ENCODE results near the gene SLC5A1. TPM values are rescaled to one million over a fixed set of nuclear protein-coding genes. Genes with fewer than 3 reads are reported as not detected.
"Not testable (repeated sequence)": the region's sequence is repeated elsewhere in the genome, so short reads cannot be mapped to it uniquely, and the experiment has no call there.

SLC5A1 gene
- polyA plus RNA-seq, 4 donors: 0.32 to 1.2 (median 0.44) TPM

DNA sequence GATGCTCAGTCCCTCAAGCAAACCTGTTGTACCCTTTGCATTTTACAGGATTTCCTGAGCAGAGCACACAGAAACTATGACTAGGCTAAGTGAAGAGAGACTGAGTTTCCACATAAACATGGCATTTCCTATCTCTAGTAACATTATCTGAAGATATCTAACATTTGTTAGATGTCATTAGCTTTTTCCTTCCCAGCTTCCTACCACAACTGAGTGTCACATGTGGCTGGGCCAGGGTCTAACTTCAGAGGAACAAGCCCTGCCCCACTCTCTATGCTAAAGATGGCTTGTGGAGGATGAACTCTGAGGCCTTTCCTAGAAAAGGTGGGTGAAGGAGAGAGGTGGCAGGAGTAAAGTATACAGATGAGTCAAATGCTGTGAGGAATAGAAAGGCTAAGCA, 99.5 kb downstream of the SLC5A1 start:
- DNase-seq (ENCODE audit: low read depth in 4 of 4, low spot score in 2 of 4): no peak

DNA sequence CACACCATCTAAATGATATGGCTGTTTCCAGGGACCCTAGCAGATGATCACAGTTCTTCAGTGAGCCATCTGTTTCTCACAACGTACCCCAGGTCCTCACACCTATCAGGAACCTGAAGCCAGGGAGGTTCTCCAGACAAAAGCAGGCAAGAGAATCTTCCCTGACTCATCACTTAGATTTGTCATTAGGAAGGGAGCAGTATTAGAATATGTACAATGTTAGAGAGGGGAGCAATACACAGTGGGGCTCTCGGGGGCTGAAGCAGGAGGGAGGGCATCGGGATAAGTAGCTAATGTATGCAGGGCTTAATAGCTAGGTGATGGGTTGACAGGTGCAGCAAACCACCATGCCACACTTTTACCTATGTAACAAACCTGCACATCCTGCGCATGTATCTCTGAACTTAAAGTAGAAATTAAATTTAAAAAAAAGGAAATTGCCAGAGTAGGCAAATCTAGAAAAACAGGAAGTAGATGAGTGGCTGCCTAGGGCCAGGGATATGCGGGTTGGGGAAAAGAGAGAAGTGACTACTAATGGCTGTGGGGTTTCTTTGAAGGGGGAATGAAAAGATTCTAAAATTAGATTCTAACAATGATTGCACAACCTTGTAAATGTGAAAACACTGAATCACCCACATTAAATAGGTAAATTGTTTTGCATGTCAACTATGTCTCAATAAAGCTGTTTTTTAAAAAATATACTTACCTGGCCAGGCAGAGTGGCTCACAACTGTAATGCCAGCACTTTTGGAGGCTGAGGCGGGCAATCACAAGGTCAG, 101.6 kb downstream of the SLC5A1 start:
- no peak for DNase-seq (ENCODE audit: low read depth in 4 of 4, low spot score in 2 of 4)

DNA sequence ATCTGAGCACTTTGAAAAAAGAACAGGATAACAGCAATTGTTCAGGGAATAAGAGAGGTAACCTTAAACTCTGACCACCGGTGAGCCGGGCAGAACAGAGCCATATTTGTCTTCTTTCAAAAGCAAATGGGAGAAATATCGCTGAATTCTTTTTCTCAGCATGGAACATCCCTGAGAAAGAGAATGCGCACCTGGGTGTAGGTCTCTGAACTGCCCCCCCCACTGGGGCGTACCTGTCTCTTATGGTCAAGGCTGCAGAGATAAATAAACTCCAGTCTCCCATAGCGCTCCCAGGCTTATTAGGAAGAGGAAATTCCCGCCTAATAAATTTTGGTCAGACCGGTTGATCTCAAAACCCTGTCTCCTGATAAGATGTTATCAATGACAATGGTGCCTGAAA, 104.1 kb downstream of the SLC5A1 start:
- DNase-seq (ENCODE audit: low read depth in 4 of 4, low spot score in 2 of 4): not testable (repeated sequence)

DNA sequence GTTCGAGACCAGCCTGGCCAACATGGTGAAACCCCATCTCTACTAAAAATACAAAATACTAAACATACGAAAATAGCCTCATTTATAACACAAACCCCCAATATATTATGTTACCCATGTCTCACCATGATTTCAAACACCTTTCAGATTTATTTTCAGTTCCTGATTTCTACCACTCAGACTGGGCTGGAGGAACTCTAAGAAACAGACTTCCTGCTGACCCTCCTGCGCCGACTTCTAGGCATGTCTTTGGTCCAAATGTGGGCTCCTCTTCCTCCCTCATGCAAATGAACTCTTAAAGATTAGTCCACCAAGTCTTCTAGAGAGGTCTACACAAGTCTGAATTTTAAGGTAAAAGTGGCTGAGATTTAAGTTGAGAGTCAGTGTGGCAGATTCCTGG, 105.3 kb downstream of the SLC5A1 start:
- not testable (repeated sequence) for DNase-seq (ENCODE audit: low read depth in 4 of 4, low spot score in 2 of 4)

DNA sequence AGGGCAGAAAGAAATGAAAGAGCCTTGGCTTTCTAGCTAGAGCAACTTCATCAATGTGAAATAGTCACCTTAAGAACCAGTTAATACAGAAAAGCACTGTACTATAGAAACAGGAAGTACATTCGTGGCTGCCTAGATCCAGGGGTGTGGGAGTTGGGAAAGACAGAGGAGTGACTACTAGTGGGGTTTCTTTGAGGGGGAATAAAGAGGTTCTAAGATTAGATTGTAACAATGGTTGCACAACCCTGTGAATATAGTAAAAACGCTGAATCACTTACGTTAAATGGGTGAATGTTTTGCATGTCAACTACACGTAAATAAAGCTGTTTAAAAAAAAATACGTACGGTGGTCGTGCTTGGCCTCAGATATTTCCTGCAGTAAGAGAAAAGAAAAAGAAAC, 107.6 kb downstream of the SLC5A1 start:
- not testable (repeated sequence) for DNase-seq (ENCODE audit: low read depth in 4 of 4, low spot score in 2 of 4)

DNA sequence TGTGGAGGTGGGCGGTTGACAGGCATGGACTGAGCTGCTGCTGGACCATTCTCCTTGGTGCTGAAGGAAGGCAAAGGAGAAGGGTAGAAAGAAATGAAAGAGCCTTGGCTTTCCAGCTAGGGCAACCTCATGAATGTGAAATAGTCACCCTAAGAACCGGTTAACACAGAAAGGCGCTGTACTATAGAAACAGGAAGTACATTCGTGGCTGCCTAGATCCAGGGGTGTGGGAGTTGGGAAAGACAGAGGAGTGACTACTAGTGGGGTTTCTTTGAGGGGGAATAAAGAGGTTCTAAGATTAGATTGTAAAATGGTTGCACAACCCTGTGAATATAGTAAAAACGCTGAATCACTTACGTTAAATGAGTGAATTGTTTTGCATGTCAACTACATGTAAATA, 108.6 kb downstream of the SLC5A1 start:
- not testable (repeated sequence) for DNase-seq (ENCODE audit: low read depth in 4 of 4, low spot score in 2 of 4)

DNA sequence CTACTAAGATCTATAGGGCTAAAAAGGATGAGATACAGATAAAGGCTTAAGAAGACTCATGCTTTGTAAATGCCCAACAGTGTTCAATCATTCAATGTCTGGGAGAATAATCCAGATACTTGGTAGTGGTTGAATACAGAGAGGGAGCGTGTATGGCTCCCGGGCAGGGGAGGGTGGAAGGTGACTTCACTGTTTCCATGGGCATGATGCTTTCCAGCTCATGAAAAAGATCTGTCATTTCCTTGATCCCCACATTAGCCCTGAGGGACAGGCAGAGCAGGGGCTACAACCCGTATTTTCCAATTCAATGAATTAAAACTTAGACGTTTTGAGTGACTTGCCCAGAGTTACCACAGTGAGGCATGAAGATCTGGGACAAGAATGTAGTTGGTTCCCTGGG, 111.7 kb downstream of the SLC5A1 start:
- not testable (repeated sequence) for DNase-seq (ENCODE audit: low read depth in 4 of 4, low spot score in 2 of 4)

DNA sequence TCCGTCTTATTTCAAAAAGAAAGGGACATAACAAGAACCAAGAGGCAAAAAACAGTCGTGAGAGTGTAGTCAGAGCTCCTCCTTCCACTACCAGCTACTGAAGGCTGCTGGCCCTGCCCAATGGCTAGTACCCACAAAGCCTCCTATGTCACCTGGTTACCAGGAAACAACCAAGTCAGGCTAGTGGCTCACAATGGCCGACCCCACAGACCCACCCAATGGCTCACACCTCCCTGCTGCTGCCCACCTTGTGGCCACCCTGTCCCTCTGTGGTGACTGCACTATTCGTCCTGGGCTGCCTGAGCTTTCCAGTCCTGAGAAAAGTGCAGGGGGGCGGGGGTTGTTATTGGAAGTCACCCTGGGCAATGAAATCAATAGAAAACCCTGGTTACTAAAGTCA, 114.6 kb downstream of the SLC5A1 start:
- DNase-seq (ENCODE audit: low read depth in 4 of 4, low spot score in 2 of 4): not testable (repeated sequence)

DNA sequence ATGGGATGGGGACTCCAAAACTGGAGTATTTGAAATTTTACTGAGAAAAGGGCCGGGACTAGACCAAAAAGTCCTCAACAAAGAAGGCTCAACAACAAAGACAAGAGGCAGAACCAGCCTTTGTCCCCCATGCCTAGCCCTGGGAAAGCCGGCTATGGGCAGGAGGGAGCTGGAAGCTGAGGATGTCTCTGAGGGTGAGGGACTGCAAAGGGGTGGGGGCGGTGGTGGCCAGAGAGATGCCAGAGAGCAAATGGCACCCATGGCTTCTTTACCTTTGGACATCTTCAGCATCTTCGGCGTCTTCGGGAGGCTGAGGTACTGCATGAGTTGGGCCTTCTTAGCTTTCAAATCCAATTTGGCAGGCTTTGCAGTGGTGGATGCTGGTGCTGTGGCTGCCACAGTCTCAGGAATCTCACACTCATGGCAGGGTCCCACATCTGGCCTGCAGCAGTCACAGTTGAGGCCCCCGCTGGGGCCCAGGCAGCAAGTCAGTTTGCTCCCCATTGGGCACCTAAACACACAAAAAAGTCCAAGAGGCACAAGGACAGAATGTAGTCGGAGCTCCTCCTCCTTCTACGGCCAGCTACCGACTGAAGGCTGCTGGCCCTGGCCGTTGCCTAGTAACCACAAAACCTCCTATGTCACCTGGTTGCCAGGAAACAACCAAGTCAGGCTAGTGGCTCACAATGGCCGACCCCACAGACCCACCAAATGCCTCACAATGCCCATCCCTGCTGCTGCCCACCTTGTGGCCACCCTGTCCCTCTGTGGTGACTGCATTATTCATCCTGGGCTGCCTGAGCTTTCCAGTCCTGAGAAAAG, 115.9 kb downstream of the SLC5A1 start, which contains the start of gene C22orf42:
Gene C22orf42 (minus strand): TSS at position 592 of the 822 bp plus-strand sequence. CDS start 88 bp downstream, at position 504.
- no peak for DNase-seq (ENCODE audit: low read depth in 4 of 4, low spot score in 2 of 4)

DNA sequence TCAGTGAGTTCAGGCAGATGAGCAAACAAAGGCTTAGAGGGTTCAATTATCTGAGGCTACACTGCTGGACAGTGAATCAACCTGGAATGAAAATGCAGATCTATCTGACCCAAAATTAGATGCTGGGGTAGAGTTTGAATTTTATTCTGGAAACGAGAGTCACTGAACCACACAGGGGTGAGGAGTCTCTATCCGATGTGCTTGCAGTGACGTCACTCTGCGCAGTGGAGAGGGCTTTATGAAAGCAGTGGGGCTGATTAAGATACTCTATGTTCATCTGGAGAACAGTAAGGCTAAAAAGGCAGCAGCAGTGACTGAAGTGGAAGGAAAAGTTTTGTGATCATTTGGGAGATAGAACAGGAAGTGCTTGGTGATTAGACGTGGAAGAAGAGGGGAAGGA, 117.3 kb downstream of the SLC5A1 start:
- DNase-seq (ENCODE audit: low read depth in 4 of 4, low spot score in 2 of 4): not testable (repeated sequence)

Other genes with a start within 250 kb of the SLC5A1 start
- gene YWHAH, start 98.7 kb upstream of the SLC5A1 start, polyA plus RNA-seq (ENCODE audit: insufficient read length in 4 of 4): 100 to 1,000 TPM in 3 of 4 donors, 10 to 100 TPM in 1; 98.9 to 137 (median 113) TPM
- not detected for gene C22orf42, start 116.0 kb downstream of the SLC5A1 start, polyA plus RNA-seq (ENCODE audit: insufficient read length in 4 of 4)
- under 1 TPM; 0.23 to 0.56 (median 0.36) TPM for gene RFPL2, start 161.8 kb downstream of the SLC5A1 start, polyA plus RNA-seq (ENCODE audit: insufficient read length in 4 of 4)
- 1 to 10 TPM in 3 of 4 donors, under 1 TPM in 1; 0.65 to 2.3 (median 1.5) TPM for gene SLC5A4, start 212.1 kb downstream of the SLC5A1 start, polyA plus RNA-seq (ENCODE audit: insufficient read length in 4 of 4)

All from left renal cortex interstitium (tissue), 4 donors.